SK-N-SH (cell line): ENCODE measurements around the gene NPW.

Experiments
- CHD2 ChIP-seq: fragments of 150-350 bp; IDR thresholded peaks from 2 replicates; pipeline ENCODE4 v1.6.1; 2018; ENCODE audit warnings: low read length; ENCODE audit not compliant: partially characterized antibody
- CTCF ChIP-seq: fragments of 200-600 bp; sonication (generic); IDR thresholded peaks from 2 replicates; pipeline ENCODE4 v1.6.1; 2017; ENCODE audit warnings: antibody characterized with exemption, mild to moderate bottlenecking, moderate library complexity
- ELF1 ChIP-seq: IDR thresholded peaks from 2 replicates; pipeline ENCODE4 v1.4.0; 2012
- EP300 ChIP-seq, 2 experiments: IDR thresholded peaks; 2 replicates each; pipeline versions ENCODE4 v1.4.0 to v1.6.1; 2012; ENCODE audit warnings: borderline replicate concordance in 1 of 2, low read depth in 1 of 2, low read length in 1 of 2
- GATA2 ChIP-seq: sonication (generic); formaldehyde crosslinking; IDR thresholded peaks from 2 replicates; pipeline ENCODE4 v1.5.0; 2020; ENCODE audit warnings: mild to moderate bottlenecking, missing genetic modification reagents
- MAX ChIP-seq: IDR thresholded peaks from 2 replicates; pipeline ENCODE4 v1.4.0; 2012; ENCODE audit warnings: low read depth
- NFIC ChIP-seq: IDR thresholded peaks from 2 replicates; pipeline ENCODE4 v1.4.0; 2012; ENCODE audit warnings: borderline replicate concordance
- POLR2AphosphoS5 ChIP-seq: IDR thresholded peaks from 2 replicates; pipeline ENCODE4 v1.6.1; 2012; ENCODE audit warnings: low read depth, low read length
- RCOR1 ChIP-seq: fragments of 150-350 bp; IDR thresholded peaks from 2 replicates; pipeline ENCODE4 v1.6.1; 2017; ENCODE audit warnings: antibody characterized with exemption, low read length
- SIN3A ChIP-seq: IDR thresholded peaks from 2 replicates; pipeline ENCODE4 v1.6.1; 2012; ENCODE audit warnings: low read depth, mild to moderate bottlenecking, low read length, moderate library complexity, borderline replicate concordance
- TCF12 ChIP-seq: IDR thresholded peaks from 2 replicates; pipeline ENCODE4 v1.4.0; 2012
- USF1 ChIP-seq: IDR thresholded peaks from 2 replicates; pipeline ENCODE4 v1.4.0; 2012; ENCODE audit warnings: low read depth, borderline replicate concordance
- USF2 ChIP-seq: fragments of 150-350 bp; IDR thresholded peaks from 2 replicates; pipeline ENCODE4 v1.6.1; 2017; ENCODE audit warnings: antibody characterized with exemption, low read length, low read depth, borderline replicate concordance

- TF ChIP-seq USF1 (no peak), CTCF (no peak), MAX (no peak), NFIC (no peak), EP300 (IDR thresholded peaks at IDR 0.05; ENCODE audit: borderline replicate concordance in 1 of 2, low read depth in 1 of 2, low read length in 1 of 2) (no peak), RCOR1 (no peak), CHD2 (no peak), SIN3A (no peak), POLR2AphosphoS5 (no peak), GATA2 (CRISPR knock-in tag) (no peak), USF2 (no peak), ELF1 (no peak), TCF12 (no peak)
These were observed 43.2 kb downstream of the NPW start for GRCh38 chr16:2062801-2063200.
